Testis (tissue), 2 donors: Measurements from ENCODE around the gene NUCB2.

Experiments
- POLR2A ChIP-seq: fragments of 450-650 bp; IDR thresholded peaks from one replicate; pipeline ENCODE4 v1.6.1; 2017; ENCODE audit warnings: antibody characterized with exemption, mild to moderate bottlenecking, moderate library complexity
- TF ChIP-seq, protein P1 (sequence below), 3 experiments: fragments of 450-650 bp in 2 of 3; fragments of 200-600 bp in 1 of 3; sonication (generic) in 1 of 3; IDR thresholded peaks; one replicate each; pipeline ENCODE4 v1.5.1; 2016 to 2019; ENCODE audit warnings: antibody characterized with exemption in 3 of 3, mild to moderate bottlenecking in 2 of 3, moderate library complexity in 1 of 3

DNA sequence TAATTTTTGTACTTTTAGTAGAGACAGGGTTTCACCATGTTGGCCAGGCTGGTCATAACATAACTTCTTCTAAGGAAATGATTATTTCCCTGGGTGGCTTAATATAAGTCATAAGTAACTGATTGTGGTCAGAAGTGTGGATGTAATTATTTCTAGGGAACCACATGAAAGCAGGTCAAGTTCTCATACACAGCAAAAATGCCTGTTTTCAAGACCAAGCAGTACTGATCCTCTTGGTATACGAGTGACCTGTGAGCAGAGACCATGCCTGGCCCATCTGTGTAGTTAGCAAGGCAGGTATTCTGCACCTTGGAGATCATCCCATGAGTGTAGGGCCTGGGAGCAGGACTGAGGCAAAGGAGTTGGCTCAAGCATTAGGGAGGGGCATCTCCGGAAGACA, 32.5 kb upstream of the NUCB2 start:
- TF ChIP-seq, protein P1, sequence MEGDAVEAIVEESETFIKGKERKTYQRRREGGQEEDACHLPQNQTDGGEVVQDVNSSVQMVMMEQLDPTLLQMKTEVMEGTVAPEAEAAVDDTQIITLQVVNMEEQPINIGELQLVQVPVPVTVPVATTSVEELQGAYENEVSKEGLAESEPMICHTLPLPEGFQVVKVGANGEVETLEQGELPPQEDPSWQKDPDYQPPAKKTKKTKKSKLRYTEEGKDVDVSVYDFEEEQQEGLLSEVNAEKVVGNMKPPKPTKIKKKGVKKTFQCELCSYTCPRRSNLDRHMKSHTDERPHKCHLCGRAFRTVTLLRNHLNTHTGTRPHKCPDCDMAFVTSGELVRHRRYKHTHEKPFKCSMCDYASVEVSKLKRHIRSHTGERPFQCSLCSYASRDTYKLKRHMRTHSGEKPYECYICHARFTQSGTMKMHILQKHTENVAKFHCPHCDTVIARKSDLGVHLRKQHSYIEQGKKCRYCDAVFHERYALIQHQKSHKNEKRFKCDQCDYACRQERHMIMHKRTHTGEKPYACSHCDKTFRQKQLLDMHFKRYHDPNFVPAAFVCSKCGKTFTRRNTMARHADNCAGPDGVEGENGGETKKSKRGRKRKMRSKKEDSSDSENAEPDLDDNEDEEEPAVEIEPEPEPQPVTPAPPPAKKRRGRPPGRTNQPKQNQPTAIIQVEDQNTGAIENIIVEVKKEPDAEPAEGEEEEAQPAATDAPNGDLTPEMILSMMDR (IDR thresholded peaks at IDR 0.05), result no peak
- no peak for TF ChIP-seq POLR2A
